HTERT RPE-1 (cell line): Measurements from ENCODE around the gene CABCOCO1.

ENCODE experiments used
- in situ Hi-C: fragments of 300-500 bp; cut with MboI; formaldehyde crosslinking; loops from 4 replicates; pipeline ENCODE4 v1.14.3; 2020; ENCODE audit warnings: low sequenced_read_pairs

CABCOCO1 gene

DNA sequence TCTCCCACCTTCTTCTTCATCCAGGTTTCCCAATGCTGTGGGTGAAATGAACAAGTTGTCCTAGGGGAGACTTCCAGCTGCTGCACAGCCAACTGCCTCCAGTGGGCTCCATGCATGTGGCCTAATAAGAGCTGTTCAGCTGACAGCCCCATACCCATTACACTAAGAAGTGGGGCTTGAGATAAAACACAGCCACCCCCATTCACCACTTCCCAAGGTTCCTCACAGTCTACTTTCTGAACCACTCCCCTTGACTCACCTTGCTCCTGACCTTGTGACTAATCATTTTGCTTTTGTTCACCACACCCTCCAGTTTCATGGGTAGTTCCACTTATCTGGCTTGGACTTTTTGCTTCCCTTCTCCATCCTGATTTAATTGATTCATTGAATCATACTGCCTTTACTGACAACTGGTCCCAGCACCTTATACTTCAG, 119.3 kb downstream of the CABCOCO1 start:
- in situ Hi-C loops = no loop called here

DNA sequence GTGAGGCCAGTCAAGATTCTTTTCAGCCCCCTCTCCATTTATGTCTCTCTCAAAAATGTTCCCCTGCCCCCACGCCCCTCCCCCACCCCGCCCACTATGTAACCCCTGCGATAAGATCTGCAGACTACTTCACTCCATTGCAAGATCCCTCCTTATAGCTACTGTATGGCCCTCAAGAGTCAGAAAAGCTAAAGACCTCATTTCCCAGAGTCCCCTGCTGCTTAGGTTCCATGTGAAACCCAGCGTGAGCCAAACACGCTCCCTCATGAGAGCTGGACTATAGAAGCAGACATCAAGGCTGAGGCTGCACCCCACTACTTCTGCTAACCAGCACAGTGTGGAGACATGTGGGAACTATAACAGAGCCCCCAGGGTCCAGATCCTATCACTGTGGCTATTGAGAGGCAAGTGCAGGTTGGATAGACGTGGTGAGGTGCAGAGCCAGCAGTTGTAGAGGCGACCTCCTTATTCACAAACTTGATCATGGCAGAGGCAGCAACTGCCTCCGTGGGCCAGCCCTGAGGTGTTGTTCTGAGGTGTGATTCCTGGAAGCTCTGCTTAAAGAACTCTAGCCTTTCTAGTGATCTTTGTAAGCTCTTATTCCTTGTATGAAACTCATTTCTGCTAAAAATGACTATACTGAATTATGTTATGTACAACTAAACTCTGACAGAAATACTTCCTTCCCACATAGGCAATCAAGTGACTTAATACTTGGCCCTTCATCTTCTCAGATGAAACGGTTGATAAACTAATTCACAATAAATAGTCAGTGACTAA, 121.8 kb downstream of the CABCOCO1 start:
- in situ Hi-C loops = no loop called here

DNA sequence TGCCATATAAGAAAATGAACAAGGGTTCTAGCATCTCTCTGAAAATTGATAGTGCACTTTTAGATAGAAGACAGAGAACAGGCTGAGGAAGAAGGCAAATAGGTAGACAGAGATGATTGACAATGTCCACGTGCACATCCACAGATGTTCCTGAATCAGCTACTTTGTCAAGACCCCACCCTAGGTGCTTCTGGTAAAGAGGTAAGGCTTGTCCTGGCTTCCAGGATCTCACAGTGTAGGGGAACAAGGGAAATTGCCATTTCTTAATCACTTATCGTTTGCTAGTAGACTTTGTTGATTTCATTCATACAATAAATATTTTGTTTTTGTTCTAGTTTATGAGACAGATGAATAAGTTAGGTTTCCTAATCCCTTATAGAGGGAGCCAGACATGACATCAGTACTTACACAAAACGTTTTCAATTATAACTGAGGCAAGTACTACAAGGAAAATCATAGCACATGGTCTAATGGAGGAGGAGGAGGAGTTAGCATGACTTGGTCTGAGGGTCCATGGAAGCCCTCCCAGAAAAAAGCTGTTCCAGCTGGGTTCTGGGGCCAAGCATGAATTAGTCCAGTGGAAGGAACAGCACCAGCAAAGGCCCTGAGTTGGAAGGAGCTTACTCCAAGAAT, 122.9 kb downstream of the CABCOCO1 start:
- in situ Hi-C loops = no loop called here

DNA sequence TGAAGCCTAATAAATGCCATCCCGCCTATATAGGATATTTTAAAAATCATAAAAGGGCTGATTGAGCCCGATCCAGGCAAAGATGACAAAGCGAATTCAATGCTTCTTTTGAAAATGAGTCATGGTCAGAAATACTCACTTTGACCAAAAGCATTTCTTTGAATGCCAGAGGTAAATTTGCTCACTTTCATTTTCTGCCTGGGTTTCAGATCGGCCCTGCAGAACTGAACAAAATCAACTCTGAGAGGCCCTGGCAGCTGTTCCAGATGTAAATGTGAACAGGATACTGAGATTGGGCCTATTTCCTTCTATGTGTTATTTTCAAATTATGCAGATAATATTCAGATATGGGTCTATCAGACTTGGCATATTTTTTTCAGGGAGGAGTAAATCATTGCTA, 124.0 kb downstream of the CABCOCO1 start:
- in situ Hi-C loops = no loop called here

DNA sequence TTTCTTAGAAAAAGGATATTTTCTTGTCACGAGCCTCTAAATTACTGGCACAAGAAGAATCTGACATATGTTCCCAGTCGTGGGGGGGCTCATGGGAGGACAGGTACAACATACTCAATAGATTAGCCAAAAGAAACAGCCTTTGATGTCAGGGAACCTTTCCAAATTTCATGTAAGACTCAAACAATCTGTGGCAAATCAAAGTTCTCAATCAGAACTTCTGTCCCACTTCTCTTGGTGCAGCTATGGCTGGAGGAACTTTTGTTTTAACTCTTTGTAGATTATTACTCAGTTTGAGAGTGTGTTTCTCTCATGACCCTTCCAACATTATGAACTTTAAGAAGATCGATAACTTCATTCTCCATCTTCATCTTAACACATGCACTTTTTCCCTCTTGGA, 124.4 kb downstream of the CABCOCO1 start:
- in situ Hi-C loops = no loop called here

DNA sequence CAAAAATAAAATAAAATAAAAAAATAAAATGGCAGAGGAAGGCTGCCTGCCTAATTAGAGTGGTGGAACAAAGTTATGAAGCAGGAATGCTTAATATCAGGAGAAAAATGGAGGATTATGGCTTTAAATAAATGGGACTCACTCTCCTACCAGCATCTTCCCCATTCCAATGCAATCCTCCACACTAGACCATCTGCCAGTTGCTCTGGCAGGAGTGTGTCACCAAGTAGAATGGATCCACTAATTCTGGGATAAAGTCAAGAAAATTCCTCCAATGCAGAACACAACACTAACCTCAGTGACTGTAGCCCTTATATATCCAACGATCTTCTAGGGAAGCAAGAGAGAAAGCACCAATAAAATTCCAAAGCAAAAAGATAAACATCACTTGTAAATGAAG, 126.3 kb downstream of the CABCOCO1 start:
- in situ Hi-C loops = no loop called here

DNA sequence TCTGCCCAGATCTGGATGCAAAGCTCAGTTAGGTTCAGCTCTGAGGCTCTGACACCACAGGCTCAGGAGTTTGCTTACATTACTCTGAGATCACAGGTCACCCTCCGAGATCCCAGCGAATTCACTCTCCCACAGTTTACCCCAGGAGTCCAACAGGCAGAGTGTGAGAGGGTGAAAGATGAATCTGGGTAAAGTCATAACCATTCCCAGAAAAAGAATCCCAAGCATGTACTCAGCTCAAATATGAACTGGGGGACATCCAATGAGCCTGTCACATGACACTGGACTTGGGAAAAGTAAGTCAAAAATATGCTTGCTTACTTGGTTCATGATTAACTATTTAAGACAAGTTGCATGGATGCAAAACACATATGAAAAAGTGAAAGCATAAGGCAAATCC, 128.5 kb downstream of the CABCOCO1 start:
- in situ Hi-C loops = no loop called here

DNA sequence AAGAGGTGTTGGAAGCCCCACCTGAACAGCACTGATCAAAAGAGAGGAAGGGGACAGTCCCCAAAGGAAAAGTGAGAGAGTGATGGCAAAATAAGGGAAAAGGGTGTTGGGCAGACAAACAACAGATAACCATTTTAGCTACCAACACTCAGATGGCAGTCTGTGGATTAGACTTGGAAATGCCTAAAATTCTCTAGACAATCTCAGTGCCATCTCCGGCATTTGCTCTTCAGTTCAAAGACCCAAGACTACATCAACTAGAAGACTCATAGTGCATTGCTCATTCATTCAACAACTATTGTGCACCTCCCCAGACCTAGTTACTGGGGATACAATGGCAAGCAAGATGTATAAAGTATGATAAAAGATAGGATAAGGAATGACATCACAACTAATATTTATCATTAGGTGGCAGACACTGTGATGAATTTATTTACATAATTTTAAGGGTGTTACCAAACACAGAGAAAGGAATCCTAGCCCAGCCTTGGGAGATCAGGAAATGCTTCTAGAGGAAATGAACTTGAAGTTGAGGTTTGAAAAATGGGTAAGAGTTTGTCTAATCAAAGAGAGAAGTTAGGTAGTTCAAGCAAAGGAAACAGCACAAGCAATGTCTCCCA, 129.5 kb downstream of the CABCOCO1 start:
- in situ Hi-C loops = no loop called here

DNA sequence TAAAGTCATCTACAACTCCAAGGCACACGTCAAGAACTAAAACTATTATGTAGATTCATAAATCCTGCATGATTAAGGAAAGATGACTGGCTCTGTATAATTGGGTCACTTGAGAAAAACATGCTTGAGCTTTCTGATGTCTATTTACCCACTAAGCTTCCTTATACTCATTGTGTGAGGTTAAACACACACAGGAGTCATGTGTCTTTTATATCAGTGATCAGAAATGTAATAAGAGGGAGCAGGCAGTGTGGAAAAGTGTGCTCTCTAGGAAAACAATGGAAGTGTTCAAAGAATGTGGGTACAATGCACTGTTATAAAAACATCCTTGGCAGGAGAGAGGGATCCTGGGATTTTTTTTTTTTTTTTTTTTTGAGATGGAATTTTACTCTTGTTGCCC, 130.2 kb downstream of the CABCOCO1 start:
- in situ Hi-C loops = no loop called here

DNA sequence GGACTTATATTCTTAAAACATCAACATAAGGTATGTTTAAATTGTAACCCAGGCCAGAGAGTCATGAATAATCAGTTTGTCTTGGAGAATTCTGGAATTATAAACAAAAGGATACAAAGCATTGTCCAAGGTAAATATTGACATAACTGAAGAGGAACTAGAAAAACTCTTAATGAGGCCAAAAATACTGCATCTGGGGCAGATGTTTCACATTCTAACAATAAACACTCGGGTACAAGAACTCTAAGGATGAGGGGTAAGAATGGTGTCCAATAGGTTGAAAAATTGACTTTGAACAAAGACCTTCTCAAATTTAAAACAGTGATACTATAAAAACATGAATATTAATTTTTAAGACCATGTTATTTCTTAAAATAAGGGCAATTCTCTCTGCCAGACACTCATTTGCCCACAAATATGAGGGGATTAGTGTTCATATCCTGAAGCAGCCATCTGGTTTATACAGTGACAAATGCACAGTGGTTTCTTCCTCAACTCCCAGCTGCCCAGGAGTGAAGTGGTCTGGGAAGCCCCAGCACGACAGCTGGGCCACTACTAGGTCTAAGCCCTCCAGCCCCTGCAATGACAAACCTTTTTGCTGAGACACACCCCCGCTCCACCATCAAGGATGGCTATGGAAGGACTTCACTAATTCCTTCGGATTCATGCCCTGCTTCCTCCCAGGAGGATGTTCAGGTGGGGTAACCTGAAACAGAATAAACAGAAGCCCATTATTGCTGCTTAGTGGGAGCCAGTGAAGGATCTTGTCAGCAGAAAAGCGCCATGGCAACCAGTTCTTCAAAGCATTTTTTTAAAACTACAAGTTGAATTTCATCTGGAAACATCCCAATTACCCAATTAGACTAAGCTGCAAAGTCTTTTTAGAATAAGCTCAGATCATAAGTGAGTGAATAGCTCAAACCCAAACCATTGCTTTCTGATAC, 131.3 kb downstream of the CABCOCO1 start:
- in situ Hi-C loops = no loop called here

DNA sequence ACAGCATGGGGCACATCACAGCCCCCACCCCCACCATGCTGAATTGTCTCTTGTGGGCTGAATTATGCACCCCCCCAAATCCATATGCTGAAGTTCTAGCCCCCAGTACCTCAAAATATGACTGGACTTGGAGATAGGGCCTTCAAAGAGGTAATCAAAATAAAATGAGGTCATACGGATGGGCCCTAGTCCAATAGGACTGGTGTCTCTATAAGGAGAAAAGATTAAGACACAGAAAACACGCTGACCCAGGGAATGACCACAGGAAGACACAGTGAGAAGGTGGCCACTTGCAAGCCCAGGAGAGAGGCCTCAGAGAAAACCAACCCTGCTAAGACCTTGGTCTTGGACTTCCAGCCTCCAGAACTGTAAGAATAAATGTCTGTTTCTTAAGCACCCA, 132.4 kb downstream of the CABCOCO1 start:
- in situ Hi-C loops = no loop called here

DNA sequence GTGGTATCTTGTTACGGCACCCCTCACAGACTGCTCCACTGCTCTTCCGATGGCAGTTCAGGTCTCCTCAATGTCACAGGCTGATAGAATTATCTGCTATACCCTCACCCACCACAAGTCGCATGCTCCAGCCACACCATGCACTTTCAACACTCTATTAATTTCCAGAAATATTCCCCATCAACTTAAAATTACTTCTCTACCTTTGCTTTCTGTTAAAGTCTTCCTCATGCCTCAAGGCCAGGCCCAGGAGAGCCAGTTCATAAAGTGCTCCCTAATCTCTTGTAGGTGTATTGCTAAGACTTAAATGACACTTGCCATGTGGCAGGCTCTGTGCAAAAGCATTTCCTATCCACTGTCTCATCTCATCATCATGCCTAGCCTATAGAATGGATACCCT, 132.8 kb downstream of the CABCOCO1 start:
- in situ Hi-C loops = no loop called here

DNA sequence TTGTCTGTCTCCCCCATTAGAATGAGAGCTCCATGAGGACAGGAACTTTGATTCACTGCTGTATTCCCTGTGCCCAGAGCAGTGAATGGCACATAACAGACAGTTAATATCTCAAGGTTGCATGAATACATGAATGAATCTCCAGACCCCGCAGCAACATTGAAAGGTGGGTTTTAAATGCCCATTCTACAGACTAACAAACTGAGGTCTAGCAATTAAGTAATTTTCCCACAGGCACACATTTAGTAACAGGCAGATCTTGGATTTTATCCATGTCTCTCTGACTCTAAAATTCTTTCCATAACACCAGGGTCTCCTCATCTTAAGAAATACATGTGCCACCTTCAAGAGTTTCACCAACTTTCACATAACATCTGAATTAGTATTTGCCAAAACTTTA, 134.1 kb downstream of the CABCOCO1 start:
- in situ Hi-C loops = no loop called here

DNA sequence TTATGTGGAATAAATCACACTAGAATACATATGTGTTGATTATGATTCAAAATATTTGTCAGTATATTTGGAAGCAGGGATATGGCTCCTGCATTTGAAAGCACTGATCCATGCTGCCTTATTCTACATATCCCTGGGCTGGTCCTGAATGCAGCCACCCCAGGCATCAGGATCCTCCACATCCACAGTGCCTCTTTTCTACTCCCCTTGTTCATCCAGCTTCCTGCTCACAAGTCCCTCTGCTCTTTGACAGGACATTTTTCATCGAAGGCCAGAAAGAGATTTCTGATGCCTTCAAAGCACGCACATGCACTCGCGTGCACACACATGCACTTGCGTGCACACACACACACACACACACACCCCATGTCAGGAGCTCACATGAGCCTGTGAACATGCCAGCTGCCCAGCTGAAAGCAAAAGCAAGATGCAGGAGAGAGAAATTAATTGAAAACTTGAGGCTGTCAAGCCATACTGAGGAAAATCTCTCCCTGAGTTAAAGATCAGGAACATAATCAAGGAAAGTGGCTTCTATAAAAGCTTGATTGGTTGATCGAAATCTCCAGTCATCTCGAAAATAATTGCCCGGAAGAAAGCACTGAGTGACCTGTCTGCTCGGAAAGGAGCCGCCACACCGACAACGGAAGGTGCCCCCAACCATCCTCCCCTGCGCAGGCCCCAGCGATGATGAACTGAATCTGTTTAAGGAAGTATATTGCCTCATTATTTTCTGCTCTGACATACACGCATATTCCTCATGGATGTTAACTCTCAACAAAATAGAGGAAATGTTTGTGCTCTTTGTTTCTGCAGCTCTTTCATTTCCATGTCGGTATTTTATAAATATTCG, 134.8 kb downstream of the CABCOCO1 start:
- in situ Hi-C loops = no loop called here

DNA sequence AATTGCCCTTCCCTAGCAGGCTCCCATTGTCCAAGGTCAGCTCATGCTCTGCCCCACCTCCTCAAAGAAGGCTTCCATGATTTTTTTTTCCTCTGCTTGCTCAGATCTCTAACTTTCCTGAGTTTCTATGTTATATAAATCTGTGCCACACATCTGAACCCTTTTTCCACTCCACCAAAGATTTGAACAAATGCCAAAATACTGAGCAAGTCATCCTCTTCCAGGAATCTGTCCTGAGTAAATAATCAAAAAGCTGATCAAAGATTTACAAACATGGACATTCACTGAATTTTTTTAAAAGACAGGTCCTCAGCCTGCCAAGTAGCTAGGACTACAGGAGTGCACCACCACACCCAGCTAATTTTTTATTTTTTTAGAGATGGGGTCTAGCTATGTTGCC, 136.0 kb downstream of the CABCOCO1 start:
- in situ Hi-C loops = no loop called here

DNA sequence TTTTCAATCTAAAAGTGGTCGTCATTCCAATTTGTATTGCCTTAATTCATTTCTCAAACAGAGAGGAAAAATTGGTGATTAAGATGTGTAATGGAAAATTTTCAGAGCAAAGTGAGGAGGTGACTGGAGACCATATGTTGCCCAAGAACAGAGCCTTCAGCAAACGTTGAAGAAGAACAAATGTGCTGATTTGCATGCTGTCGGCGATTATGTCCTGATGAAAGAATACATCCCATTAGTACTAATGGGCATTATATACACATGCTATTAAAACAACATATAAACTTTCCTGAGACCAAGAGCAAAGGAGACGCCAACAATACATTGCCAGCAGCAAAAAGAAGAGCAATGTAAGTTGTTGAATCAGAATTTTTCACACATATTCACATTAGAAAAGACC, 138.8 kb downstream of the CABCOCO1 start:
- in situ Hi-C loops = no loop called here

DNA sequence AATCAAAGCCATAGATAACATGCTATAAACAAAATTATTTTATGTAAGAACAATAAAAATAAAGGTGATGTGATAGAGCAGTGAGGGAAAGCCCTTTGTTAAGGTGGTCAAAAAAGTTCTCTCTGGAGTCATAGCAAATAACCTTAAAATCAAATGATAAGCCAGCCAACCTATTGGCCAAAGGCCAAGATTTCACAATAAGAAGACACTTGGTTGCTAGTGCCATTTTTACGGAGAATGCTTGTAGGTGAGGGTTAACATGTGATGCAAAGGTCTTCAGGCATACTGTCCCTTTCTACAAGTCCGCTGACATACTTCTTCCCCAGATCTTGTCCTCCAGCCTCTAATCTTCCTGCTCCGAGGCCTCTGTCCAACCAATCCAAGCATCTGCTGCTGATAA, 140.5 kb downstream of the CABCOCO1 start:
- in situ Hi-C loops = no loop called here

DNA sequence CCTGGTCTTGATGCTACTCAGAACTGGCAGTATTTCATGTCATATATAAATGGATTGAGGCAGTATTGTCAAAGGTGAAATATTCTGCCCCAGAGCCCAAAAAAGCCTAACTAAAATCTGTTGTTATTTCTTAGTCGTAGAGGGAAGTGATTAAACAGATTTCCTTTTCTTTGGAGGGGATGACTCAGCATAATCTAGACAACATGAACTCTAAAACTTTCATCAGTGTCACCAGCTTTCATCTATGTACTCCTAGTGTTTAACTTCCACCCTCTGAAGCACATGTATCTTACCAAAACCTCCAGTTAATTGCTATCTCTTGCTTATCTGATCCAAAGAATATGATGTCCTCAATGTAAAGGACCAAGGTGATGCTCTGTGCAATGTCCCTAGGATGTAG, 141.7 kb downstream of the CABCOCO1 start:
- in situ Hi-C loops = no loop called here

DNA sequence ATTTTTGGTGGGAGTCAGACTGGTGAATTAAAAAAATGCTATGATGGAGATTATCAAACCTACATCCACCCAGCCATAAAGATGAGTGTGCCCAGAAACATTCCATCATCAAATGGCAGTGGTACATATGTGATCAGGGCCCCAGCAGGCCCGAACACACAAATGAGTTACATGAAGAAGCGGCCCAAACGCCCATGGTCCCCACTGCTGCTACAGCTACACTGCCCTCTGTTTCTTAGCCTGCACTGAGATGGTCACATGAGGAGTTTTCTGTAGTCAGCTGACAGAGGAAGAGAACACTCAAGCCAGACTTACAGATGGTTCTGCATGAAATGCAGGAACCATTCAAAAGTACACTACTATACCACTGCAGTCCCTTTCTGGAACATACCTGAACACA, 142.4 kb downstream of the CABCOCO1 start:
- in situ Hi-C loops = no loop called here

DNA sequence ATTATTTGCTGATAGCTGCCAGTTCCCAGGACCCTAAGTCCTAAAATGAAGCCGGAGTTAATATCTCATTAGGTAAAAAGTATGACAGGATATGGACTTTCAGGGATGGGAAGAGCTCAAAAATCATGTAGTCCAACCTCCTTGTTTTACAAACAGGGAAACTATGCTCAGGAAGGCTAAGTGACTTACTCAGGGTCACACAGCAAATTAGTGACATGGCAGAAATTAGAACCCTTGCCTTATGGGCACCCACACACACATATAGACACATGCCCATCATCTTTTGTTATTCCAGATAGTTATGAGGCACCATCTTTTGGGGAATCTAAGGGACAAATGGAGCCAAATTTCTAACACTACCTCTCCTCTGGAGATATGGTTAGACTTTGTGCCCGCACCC, 147.5 kb downstream of the CABCOCO1 start:
- in situ Hi-C loops = no loop called here
